ENCODE results near the gene MTERF1.
"Not testable (repeated sequence)": the region's sequence is repeated elsewhere in the genome, so short reads cannot be mapped to it uniquely, and the experiment has no call there.

Gene MTERF1

GRCh38 chr7:91883676-91884362 lies 3.3 kb upstream of the MTERF1 start:
- DNase-seq, result no peak

- DNase-seq, result no peak
Observed at GRCh38 chr7:91880016-91880412, 488 bp downstream of the MTERF1 start.

DNA sequence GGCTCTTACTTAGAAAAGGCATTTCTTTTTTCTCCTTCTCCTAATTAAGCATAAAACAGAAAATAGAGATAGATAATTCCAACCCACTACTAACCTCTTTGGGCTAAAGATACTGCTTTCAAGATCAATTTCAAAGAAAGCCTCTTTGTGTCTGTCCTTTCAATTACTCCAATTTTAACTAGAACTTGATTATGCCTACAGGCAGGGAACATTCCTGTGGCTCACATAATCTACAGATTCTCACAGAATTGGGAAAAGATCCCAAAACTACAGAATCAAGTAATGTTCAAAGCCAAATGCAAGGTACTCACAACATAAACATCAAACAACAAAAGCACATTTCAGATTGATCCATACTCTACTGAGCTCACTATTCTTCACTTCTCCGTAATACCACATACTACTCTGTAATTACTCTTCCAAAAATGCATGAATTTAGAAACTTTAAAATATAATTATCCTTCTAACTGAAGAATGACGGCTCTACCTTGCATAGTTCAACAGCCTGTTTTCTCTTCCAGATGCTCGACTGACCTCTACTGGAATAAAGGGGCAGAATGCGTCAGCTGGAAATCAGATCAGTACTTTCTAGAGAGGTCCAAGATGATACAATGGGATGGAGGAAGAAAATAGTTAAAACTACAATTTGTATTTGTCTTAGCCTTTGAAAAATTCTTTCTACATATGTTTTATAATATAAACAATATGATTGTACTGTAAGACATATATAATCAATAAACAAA lies 3.9 kb downstream of the MTERF1 start:
- no peak for DNase-seq

DNA sequence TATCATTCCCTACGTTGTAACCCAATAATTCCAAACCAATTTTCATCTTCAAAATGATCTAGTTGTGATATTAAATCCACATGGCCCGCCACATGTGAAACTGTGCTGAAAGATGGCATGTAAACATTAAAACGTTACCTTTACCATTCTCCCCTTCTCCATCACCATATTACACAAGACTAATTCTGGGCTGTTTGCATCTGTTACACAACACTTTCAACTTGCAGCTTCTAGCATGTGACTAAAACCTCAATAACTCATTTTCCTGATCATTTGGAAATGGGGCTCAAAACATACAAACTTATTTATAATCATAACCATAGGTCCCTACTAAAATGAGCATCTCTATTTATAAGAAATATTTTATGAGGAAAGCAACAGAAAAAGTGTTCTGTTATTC lies 4.7 kb downstream of the MTERF1 start:
- no peak for DNase-seq

DNA sequence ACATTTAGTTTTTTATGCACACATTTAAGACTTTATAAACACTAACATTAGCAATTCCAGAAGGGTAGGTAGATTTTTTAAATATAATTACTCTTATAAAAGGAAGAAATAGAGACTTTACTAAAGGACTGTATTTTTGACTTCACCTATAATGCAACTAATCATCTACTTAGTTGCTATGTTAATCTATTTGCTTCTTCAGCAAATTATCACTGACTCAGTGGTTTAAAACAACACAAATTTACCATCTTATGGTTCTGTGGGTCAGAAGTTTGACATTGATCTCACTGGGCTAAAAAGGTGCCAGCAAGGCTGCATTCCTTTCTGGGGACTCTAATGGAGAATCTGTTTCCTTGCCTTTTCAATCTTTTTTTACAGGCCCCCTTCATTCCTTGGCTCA lies 7.6 kb downstream of the MTERF1 start:
- no peak for DNase-seq

GRCh38 chr7:91872069-91872468 lies 8.4 kb downstream of the MTERF1 start:
- no peak for DNase-seq

GRCh38 chr7:91869661-91870060 lies 10.8 kb downstream of the MTERF1 start:
- DNase-seq, result no peak

GRCh38 chr7:91866599-91867148 lies 13.8 kb downstream of the MTERF1 start:
- no peak for DNase-seq

DNA sequence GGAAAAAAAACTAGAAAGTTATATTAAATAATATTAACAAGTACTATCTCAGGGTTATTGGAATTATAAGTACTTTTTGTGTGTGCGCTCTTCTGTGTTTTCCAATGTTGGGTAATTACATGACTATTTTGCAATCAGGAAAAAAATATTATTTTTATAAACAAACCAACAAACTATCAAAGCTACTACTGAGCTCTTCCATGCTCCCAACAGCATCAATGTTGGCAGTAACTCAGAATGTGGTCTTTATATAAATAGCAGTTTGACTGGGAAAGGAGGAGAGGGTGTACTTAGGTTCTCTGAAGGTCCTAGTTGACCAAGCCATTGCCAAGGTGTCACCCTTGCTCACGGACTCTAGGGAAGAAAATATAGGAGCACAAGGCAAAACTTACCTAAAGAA lies 15.0 kb downstream of the MTERF1 start:
- DNase-seq, result no peak

DNA sequence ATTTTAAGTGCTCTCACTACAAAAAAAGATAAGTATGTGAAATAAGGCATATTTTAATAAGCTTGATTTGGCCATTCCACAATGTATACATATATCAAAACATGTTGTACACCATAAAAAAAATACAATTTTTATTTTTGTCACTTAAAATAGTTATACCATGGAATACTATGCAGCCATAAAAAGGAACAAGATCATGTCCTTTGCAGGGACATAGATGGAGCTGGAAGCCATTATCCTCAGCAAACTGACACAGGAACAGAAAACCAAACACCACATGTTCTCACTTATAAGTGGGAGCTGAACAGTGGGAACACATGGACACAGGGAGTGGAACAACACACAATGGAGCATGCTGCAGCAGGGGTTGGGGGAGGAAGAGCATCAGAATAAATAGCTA lies 15.9 kb downstream of the MTERF1 start:
- DNase-seq, result not testable (repeated sequence)

- no peak for DNase-seq
Observed at GRCh38 chr7:91864070-91864469, 16.4 kb downstream of the MTERF1 start.

DNA sequence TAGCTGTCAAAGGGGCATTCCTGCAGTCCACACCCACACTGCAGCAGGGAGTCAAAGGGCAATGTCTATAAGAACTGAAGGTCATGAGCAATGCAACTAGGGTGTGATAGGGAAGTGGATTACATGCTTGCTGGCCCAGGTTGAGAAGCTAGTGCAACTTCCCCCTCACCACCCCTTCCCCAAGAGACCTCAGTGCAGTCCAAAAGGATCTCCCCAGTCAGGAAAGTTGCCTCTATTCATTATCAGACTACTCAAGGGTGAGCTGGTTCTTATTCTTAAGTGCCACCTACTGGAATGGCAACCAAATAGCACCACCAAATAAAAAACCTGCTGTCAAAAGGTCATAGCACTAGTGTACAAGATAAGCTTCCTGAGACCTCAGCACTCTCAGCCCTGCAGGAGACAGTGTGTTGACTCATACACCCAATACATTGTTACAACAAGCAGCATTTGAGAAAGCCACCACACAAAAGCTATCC lies 28.2 kb downstream of the MTERF1 start:
- DNase-seq, result no peak

DNA sequence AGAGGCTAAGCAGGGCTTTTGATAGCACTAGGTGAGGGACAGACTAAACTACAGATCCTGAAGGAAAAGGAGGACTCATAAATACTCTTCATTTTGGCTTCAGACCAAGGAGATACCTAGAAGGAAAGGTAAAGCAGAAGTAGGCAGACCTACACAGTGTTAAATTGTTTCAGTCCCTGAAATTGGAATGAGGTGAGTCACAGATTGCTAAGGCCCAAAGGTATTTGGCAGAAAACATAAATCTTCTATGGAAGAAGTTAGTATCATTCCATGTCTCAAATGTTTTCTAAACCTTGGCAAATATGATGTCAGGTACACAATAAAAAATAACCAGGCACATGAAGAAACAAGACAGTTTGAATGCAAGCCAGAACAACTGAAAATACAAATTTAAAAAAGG lies 30.0 kb downstream of the MTERF1 start:
- no peak for DNase-seq

GRCh38 chr7:91847876-91848588 lies 32.5 kb downstream of the MTERF1 start:
- no peak for DNase-seq

GRCh38 chr7:91847231-91847630 lies 33.3 kb downstream of the MTERF1 start:
- DNase-seq, result no peak

DNA sequence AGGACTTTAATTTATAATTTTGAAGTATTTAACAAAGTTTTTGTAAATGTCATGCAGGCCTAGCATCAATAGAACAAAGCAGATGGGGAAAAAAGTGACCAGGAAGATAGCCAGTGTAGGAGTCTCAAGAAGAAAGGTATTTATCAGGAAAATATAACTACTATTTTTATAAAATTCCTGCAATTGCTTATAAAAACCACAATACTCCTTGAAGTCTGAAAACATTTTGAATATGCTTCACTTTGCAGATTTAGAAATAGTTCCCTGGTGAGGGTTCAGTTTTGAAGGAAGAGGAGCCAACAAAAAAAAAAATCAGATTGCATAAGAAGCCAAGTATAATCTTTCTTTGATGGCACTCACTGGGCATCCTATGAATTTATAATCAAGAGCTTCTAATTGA lies 34.1 kb downstream of the MTERF1 start:
- no peak for DNase-seq

DNA sequence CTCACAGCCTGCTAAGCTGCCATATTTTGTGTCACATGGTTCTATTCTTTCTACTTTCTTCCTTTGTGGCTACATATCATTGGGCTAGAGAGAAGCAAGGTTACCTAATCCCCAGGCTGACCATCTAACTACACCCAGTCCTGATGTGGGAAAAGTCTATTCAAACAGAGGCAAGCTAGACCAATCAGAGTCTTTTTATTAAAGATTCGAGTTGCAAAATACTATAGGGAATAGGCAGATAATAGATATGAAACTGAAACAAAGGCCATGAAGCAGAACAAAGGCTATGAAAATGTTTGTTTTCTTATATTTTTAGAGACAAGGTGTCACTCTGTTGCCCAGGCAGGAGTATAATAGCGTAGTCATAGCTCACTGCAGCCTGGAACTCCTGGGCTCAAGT lies 36.7 kb downstream of the MTERF1 start:
- DNase-seq, result no peak

DNA sequence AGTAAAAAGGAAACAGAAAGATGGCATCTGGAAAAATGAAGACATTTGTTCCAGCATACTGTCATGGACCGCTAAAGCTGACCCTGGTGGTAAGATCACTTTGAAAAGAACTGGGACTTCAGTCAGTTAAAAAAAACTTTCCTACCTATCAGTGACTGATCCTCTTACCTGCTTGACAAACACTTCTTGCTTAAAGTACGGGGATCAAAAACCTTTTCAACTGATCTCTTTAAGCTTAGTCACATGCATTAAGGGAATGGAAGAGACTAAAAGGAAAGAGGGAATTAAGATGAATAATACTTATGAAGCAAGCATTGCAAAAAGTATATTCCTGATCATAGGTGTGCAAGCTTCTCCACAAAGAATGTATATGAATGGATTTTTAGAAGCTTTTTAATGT lies 42.1 kb downstream of the MTERF1 start:
- no peak for DNase-seq

- DNase-seq, result no peak
Observed at GRCh38 chr7:91837397-91838070, 43.0 kb downstream of the MTERF1 start.

DNA sequence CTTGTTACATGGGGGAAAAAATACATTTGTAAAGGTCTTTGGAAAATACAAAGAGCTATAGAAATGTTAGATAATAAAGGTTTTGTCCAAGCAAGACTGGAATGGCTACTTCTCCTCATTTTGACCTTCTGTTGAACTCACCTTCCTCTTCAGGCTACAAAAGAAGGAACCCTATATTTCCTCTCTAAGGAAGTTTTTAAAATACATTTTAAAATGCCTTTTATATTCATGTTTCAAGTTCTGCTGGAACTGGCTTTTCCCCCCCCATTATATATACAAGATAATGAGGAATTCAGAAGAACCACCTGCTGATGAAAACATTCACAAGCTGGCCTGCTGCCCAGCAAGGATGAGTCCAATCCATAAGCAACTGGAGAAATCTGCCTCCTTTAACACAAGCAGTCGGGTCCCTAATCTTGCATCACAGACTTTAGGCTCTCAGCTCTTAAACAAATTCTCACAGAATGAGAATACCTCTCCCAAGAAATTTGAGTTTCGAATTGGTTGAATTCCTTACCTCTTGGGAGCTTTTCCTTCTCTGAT lies 44.6 kb downstream of the MTERF1 start:
- no peak for DNase-seq

DNA sequence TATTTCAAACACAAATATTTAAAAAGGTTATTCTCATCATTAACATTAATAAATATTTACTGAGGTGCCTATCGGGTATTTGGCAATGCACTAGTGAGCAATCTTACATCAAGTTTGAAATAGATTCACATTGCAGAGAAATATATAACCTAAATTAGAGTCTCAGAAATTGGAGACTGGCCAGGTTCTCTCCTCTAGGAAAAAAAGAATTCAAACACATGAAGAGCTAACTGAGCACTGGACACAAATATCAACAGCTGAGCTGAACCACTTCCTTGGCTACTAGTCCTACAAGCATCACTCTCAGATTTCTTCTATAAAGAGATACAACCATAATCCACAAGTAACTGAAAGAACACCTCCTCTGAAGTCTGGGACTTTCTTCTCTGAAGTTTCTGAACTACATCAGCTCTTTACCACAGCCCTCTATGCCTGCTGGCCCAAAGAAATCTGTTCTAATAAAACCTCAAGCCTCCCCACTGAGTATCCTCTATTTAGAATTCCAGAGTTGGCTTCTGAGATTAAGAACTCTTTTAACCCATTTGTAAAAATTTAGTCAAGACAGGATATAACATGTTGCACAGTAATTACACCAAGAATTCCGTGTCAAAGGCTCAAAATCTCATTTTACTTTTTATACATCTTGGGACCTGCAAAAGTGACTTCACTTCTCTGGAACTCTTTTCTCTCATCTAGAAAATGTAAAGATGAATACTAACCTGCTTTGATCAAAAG lies 45.2 kb downstream of the MTERF1 start:
- DNase-seq, result no peak

DNA sequence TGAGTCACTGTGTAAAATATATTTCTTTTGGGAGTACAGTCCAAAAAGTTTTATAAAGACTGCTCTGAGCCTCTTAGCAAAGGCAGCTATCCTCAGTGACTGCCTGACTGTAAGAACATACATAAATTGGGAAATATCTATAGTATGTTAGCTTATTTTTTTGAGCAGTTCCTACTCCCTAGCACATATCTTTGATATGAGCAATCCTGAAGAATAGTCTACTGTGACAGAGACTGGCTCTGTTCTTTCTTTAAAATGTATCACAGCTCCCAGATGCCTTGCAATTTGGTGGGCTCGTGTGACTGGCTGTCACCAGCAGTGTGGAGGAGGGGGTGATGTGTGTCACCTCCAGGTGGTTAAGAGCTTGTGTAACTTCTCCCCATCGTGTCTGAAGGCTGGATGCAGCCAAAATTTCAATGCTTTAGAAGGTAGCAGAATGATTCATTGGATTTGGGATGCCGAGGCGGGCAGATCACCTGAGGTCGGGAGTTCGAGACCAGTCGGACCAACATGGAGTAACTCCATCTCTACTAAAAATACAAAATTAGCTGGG lies 47.9 kb downstream of the MTERF1 start:
- no peak for DNase-seq
